H1 (cell line): Measurements from ENCODE around the gene PALD1. TPM values are rescaled to one million over a fixed set of nuclear protein-coding genes. Genes with fewer than 3 reads are reported as not detected.

Source experiments
- JUND ChIP-seq: IDR thresholded peaks from 2 replicates; pipeline ENCODE4 v1.6.1; 2011; ENCODE audit warnings: mild to moderate bottlenecking, improper control_type of control experiment, low read length
- ZNF274 ChIP-seq: IDR thresholded peaks from 2 replicates; pipeline ENCODE4 v1.7.0; 2012; ENCODE audit warnings: low read length, borderline replicate concordance; ENCODE audit errors: extremely low read depth
- polyA plus RNA-seq, 7 experiments: library from polyadenylated mRNA; depleted of rRNA in 3 of 7; stranded (reverse) in 5 of 7; unstranded in 2 of 7; fragments of >200 nt in 5 of 7; fragments of 200-250 nt in 2 of 7; gene quantifications; 1 replicate in 5 of 7; 2 replicates in 1 of 7; 4 replicates in 1 of 7; pipeline versions ENCODE4 v1.2.1 to v1.2.3, GENCODE V29; 2011 to 2013; ENCODE audit warnings: missing spikeins in 2 of 7, mixed read lengths in 2 of 7
- total RNA-seq: library from RNA; stranded (reverse); fragmentation: NEBNext Ultra II Directional; extraction: Animal tissue kit (Norgen Biotek cat#: 25700); gene quantifications from 2 replicates; pipeline ENCODE4 v1.2.1, GENCODE V29; 2021
- TF ChIP-seq, protein P1 (sequence below): IDR thresholded peaks from 2 replicates; pipeline ENCODE4 v1.6.1; 2012; ENCODE audit warnings: low read length, inconsistent platforms

Gene PALD1
- total and polyA plus RNA-seq, 2 of the 8 experiments (the other 6 are each of a cell fraction or from before 2014, with no cell fraction given) = 13.3 to 32.8 TPM

DNA sequence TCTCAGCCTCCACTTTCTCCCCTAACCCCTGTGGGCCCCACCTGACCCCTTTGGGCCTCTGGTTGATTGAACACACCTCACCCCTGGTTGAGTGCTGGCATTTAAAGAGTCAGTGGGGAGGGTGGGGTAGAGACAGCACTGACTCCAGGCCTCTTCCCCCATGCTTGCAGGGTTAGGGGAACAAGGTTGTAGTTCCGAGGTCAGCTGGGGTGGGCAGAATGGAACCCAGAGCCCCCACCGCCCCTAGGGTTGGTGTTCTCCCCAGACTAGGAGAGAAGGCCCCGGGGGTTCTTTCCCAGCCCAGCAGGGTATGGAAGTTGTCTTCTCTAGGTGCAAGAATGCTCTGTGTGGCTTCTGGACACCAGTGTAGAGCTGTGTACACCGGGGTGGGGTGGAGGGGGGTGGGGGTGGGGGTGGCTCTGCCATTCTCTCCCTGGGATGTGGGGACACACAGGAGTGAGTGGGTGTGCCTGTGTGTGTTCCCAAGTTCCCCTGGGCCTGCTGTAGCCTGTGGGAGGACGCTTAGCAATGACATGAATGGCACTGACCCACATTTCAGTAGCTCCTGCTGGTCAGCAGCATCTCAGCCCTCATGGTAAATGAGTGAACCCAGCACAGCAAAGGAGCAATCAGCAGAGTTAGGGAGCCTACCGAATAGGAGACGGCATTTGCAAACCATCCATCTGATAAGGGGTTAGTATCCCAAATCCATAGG lies 90.4 kb downstream of the PALD1 start (continued):
- TF ChIP-seq, protein P1, sequence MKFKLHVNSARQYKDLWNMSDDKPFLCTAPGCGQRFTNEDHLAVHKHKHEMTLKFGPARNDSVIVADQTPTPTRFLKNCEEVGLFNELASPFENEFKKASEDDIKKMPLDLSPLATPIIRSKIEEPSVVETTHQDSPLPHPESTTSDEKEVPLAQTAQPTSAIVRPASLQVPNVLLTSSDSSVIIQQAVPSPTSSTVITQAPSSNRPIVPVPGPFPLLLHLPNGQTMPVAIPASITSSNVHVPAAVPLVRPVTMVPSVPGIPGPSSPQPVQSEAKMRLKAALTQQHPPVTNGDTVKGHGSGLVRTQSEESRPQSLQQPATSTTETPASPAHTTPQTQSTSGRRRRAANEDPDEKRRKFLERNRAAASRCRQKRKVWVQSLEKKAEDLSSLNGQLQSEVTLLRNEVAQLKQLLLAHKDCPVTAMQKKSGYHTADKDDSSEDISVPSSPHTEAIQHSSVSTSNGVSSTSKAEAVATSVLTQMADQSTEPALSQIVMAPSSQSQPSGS = no peak
- TF ChIP-seq JUND (no peak), ZNF274 (no peak)
